ENCODE data around the gene FHAD1. TPM values are rescaled to one million over a fixed set of nuclear protein-coding genes. Genes with fewer than 3 reads are reported as not detected.

FHAD1 gene
- total RNA-seq, 1 donor from 2014 or later: not detected

Other genes starting within 250 kb of the FHAD1 start
- gene TMEM51, start 93.5 kb upstream of the FHAD1 start, total RNA-seq: 2.4 TPM
- gene EFHD2, start 162.7 kb downstream of the FHAD1 start, total RNA-seq: 11.4 TPM
- 2.7 TPM for gene CTRC, start 191.2 kb downstream of the FHAD1 start, total RNA-seq
- gene CELA2A, start 209.5 kb downstream of the FHAD1 start, total RNA-seq: 0.91 TPM
- 0.83 TPM for gene CELA2B, start 228.9 kb downstream of the FHAD1 start, total RNA-seq

Data from left lobe of liver (tissue), 1 donor.